HG03135 (cell line): ENCODE data around the gene CDK16.

Experiments
- ATAC-seq: cut with Tn5 transposase; IDR thresholded peaks from one replicate; pipeline ENCODE4 v1.9.1; 2021; ENCODE audit warnings: mild to moderate bottlenecking, moderate library complexity; ENCODE audit not compliant: unreplicated experiment

The CDK16 gene

DNA sequence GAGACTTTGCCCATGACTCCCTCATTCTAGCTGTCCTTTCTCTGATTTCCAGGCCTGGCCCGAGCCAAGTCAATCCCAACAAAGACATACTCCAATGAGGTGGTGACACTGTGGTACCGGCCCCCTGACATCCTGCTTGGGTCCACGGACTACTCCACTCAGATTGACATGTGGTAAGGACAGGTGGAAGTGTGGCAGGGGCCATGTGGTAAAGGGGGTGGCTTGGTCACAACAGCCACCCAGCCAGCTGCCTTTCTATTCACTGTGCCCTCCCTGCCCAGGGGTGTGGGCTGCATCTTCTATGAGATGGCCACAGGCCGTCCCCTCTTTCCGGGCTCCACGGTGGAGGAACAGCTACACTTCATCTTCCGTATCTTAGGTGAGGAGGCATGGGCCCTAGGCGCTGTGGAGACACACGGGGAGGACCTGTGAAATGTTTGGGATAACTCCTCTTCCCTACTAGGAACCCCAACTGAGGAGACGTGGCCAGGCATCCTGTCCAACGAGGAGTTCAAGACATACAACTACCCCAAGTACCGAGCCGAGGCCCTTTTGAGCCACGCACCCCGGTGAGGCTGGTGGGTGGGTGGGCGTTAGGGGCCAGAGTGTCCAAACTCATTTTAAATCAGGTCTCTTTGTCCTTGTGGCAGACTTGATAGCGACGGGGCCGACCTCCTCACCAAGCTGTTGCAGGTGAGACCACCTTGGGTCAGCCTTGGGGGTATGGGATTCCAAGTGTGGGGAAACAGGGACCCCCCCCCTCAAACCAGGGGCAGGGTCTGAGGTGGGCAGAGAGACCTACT is 8.3 kb downstream of the CDK16 start:
- no peak for ATAC-seq

DNA sequence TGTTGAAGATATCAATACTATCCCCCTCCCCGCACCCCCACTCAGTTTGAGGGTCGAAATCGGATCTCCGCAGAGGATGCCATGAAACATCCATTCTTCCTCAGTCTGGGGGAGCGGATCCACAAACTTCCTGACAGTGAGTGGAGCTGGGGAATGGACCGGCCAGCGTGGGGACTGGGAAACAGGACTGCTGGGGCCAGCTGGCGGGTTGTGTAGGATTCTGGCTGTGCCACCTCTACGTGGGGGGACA is 8.8 kb downstream of the CDK16 start:
- ATAC-seq = no peak

DNA sequence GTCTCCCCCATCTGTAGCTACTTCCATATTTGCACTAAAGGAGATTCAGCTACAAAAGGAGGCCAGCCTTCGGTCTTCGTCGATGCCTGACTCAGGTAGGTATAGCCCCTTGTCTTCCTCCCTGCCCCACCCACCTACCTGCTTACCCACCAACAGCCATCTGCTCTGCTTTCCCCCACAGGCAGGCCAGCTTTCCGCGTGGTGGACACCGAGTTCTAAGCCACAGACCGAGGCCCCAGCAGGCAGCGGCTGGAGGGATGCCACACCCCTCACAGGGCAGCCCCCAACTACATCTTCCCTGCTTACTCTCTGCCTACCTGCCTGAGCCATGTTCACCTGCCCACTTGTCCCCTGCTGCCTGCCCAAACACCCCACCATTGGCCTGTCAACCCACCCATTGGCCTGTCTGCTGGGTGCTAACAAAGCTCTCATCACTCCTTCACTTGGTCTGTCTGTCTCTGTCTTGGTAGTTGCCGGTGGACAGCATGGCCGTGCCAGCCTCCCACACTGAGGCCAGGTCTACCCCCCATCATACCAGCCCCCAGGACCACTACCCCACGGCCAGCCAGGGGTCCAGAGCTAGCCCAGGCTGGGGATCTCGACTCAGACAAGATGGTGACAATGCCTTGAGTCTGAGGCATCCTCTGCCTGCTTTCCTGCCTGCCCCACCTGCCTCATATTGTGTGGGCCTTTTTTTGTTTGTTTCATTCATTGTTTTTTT is 10.2 kb downstream of the CDK16 start:
- ATAC-seq = no peak

- no peak for ATAC-seq
These were observed 10.9 kb downstream of the CDK16 start for GRCh38 chrX:47229427-47229826.

GRCh38 chrX:47230136-47230868 is 11.8 kb downstream of the CDK16 start:
- no peak for ATAC-seq

DNA sequence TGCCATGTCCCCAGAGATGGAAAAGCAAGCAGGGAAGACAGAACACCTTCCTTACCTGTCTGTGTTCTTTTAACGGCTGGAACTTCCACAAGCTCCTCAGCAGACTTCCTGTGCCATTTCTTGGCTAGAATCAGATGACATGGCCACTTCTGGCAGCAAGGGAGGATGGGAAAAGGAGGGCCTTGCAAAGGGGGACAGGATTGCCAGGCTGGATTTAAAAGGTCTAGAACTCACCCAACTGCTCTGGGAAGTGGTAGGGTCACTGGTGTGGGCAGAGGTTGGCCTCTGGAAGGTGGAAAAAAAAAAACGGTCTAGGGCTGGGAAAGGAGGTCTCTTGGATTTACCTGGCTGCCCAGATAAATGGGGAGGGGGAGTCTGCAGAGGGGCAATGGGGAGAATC is 12.7 kb downstream of the CDK16 start:
- ATAC-seq = no peak

DNA sequence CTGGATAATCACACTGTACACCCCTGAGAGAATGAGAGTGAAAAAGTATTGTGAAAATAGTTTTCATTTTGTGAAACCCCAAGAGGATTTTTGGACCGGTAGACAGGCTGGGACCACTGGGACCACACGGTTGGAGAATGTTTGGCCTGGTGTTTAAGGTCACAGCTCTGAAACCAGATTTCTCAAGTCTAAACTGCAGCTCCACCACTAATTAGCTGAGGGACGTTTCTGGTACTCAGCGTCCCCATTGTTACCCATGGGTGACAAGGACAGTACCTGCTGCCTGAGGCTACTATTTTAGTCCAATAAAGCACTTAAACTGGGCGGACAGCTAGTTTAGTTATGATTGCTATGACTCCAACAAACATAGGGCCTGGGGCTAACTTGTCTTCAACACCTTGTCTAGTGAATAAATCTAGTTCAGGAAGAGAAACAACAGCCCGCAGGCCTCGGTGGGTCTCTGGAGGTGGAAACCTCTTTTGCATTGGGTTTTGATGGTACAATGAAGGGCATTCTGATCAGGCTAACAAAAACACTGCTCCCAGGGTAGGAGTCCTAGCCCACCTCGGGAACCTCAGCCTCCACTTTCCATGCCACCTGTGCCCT is 13.8 kb downstream of the CDK16 start:
- no peak for ATAC-seq

DNA sequence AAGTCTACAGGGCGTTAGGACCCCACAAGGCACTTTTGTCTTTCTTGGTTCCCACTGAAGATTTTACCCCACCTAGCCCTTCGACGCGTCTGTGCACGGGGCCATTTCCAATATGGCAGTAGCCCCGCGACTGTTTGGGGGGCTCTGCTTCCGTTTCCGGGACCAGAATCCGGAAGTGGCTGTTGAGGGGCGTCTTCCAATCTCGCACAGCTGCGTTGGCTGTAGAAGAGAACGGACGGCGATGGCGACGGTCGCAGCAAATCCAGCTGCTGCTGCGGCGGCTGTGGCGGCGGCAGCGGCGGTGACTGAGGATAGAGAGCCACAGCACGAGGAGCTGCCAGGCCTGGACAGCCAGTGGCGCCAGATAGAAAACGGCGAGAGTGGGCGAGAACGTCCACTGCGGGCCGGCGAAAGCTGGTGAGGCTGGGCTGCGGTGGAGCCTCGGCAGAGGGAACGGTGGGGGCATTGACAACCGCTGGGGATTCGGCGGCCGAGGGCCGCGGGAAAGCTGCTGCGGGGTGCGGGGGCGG is 14.4 kb downstream of the CDK16 start, which contains the start of gene USP11:
Gene USP11, plus strand, starts transcription at position 207 of the 530 bp plus-strand sequence. Its CDS starts 35 bp downstream, at position 242.
- ATAC-seq = no peak

DNA sequence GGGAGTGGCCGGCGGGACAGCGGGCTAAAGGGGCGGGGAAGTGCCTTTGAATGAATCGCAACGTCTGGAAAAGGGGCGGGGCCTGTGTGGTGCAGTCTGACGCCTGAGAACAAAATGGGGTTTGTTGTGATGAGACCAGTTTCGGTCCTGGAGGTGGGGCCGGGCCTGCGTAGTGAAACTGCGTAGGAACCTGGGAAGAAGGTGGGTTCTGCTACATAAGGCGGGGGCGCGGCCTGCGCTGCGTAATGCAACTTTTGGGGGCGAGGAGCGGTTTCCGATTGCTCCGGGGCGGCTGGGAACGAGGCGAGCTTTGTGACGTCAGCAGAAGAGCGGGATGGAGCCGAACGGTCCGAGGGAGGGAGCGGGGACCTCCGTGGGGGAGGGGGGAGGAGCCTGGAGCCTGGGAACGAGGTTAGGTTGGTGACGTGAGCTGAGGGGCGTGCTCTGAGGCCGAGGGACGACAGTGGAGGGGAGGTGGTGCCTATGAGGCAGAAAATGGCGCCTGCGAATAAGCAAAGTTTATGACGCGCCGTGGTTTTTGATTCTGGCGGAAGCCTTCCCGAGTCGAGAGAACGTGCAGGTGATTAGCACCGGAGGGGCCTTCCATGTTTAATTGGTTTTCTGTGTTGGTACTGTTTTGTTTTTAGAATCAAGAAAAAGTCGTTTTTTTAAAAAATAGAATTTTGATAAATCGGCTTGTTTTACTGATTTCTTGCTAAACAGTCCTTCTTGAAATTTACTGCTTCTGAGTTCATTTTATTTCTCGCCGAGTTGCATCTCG is 15.0 kb downstream of the CDK16 start:
- peak; percentile 85 for ATAC-seq

GRCh38 chrX:47234583-47234982 is 16.1 kb downstream of the CDK16 start:
- no peak for ATAC-seq

DNA sequence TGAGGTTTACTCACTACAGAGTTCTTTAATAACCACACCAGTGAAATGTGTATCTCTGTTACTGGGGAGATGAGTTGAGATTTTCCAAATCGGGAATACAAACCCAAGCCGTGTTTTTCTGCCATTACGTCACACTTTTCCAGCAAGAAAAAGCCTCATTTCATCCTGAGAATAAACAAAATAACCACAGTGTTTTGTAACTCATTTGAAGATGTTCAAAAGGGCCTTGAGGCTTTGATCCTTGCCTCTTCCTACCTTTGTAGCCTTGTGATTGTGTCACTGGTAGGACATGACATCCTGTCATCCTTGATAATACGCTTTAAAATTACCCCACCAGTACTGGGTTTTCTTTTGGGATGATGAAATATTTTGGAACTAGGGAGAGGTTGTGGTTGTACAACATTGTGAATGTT is 17.2 kb downstream of the CDK16 start:
- ATAC-seq = no peak

DNA sequence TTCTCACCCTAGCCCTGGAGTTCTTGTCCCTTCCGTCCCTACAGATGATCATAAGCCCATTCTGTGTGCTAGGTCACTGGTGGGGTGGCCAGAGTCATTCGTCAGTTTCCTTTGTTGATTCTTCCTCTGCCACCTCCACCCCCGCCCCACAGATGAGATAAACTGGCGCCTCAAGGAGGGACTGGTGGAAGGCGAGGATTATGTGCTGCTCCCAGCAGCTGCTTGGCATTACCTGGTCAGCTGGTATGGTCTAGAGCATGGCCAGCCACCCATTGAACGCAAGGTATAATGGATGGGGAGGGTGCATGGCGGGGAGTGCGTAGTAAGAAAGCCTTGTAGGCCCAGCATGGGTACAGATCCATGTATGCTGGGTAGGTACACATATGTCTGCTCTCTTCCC is 20.7 kb downstream of the CDK16 start:
- ATAC-seq = no peak

GRCh38 chrX:47239898-47240545 is 21.5 kb downstream of the CDK16 start:
- no peak for ATAC-seq

- ATAC-seq = no peak
These were observed 22.1 kb downstream of the CDK16 start for GRCh38 chrX:47240619-47241018.

- ATAC-seq = no peak
These were observed 22.9 kb downstream of the CDK16 start for GRCh38 chrX:47241201-47242011.

- no peak for ATAC-seq
These were observed 23.8 kb downstream of the CDK16 start for GRCh38 chrX:47242321-47242720.

DNA sequence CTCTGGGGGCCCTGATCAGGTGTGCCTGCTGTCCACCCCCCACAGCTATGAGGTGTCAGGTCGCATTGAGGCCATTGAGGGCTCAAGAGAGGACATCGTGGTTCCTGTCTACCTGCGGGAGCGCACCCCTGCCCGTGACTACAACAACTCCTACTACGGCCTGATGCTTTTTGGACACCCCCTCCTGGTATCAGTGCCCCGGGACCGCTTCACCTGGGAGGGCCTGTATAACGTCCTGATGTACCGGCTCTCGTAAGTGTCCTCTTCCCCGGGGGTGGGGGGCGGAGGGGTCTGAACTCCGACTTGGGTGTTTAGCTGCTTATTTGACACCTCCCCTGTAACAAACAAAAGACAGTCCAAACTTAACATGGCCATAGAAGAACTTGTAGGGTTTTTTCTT is 24.9 kb downstream of the CDK16 start:
- ATAC-seq = no peak

DNA sequence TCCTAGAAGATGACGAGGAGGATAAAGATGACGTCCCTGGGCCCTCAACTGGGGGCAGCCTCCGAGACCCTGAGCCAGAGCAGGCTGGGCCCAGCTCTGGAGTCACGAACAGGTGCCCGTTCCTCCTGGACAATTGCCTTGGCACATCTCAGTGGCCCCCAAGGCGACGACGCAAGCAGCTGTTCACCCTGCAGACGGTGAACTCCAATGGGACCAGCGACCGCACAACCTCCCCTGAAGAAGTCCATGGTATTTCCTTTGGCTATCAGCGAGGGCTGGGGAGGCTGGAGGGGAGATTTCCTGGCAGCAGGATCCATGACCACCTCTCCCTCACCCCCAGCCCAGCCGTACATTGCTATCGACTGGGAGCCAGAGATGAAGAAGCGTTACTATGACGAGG is 26.2 kb downstream of the CDK16 start:
- no peak for ATAC-seq

GRCh38 chrX:47245156-47245555 is 26.7 kb downstream of the CDK16 start:
- no peak for ATAC-seq
